Choroid plexus epithelial cell (primary cell): ENCODE data around the gene ARAP2.

Experiments
- DNase-seq: peaks from one replicate; pipeline ENCODE4 v3.0.0-alpha.2; 2010; ENCODE audit warnings: low read depth
- H3K4me3 ChIP-seq: 2 replicates; pipeline ENCODE4 v1.5.1; 2011; ENCODE audit warnings: low read depth, mild to moderate bottlenecking, control low read depth, low read length, moderate library complexity
- CTCF ChIP-seq: conservative IDR thresholded peaks from 2 replicates; pipeline ENCODE4 v1.5.1; 2011; ENCODE audit warnings: low read depth, mild to moderate bottlenecking, control low read depth, inconsistent platforms, low read length, moderate library complexity

The ARAP2 gene

GRCh38 chr4:36230534-36230933 is 13.8 kb downstream of the ARAP2 start:
- no peak overlapping the region for H3K4me3 ChIP-seq
- no peak for TF ChIP-seq CTCF
- no peak for DNase-seq

GRCh38 chr4:36227913-36228312 is 16.4 kb downstream of the ARAP2 start:
- no peak overlapping the region for H3K4me3 ChIP-seq
- no peak for DNase-seq
- no peak for TF ChIP-seq CTCF

- no peak for DNase-seq
Observed at GRCh38 chr4:36226430-36227227, 17.7 kb downstream of the ARAP2 start.

GRCh38 chr4:36224972-36225903 is 19.1 kb downstream of the ARAP2 start:
- no peak for TF ChIP-seq CTCF
- no peak overlapping the region for H3K4me3 ChIP-seq
- no peak for DNase-seq

More at GRCh38 chr4:36226430-36227227, 17.7 kb downstream of the ARAP2 start:
- TF ChIP-seq CTCF: no peak
- H3K4me3 ChIP-seq: no peak overlapping the region

- no peak overlapping the region for H3K4me3 ChIP-seq
- no peak for TF ChIP-seq CTCF
- DNase-seq: peak; percentile 20
Observed at GRCh38 chr4:36222702-36223101, 21.6 kb downstream of the ARAP2 start.

GRCh38 chr4:36220776-36221175 is 23.5 kb downstream of the ARAP2 start:
- no peak for TF ChIP-seq CTCF
- no peak overlapping the region for H3K4me3 ChIP-seq
- no peak for DNase-seq
